ENCODE results near the gene RAI1.

DNA sequence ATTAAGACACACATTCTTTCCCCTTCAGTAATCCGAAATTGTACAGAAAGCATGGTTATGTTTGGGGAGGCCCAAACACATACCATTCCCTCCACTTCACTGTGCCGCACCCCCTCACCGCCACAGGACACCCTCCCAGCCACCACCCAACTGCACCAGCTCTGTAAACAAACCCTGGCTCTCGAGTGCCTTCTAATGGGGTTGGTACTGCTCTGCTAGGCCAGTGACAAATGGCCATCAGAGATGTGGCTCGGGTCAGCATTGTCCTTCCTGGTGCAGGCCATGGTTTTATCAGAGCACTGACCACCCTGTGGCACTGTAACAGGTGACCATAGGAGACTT, 179.5 kb downstream of the RAI1 start:
- TF ChIP-seq, protein P1, sequence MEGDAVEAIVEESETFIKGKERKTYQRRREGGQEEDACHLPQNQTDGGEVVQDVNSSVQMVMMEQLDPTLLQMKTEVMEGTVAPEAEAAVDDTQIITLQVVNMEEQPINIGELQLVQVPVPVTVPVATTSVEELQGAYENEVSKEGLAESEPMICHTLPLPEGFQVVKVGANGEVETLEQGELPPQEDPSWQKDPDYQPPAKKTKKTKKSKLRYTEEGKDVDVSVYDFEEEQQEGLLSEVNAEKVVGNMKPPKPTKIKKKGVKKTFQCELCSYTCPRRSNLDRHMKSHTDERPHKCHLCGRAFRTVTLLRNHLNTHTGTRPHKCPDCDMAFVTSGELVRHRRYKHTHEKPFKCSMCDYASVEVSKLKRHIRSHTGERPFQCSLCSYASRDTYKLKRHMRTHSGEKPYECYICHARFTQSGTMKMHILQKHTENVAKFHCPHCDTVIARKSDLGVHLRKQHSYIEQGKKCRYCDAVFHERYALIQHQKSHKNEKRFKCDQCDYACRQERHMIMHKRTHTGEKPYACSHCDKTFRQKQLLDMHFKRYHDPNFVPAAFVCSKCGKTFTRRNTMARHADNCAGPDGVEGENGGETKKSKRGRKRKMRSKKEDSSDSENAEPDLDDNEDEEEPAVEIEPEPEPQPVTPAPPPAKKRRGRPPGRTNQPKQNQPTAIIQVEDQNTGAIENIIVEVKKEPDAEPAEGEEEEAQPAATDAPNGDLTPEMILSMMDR (IDR thresholded peaks at IDR 0.05) = no peak
- no peak for TF ChIP-seq POLR2A (IDR thresholded peaks at IDR 0.05)

Measured in adrenal gland (tissue), 5 donors.